Measurements from ENCODE around the gene HDGF. TPM values are rescaled to one million over a fixed set of nuclear protein-coding genes. Genes with fewer than 3 reads are reported as not detected.

The HDGF gene
- total and polyA plus RNA-seq, 9 of the 15 experiments (the other 6 are each of a cell fraction or from before 2014, with no cell fraction given), result 38.8 to 601 (median 400) TPM

DNA sequence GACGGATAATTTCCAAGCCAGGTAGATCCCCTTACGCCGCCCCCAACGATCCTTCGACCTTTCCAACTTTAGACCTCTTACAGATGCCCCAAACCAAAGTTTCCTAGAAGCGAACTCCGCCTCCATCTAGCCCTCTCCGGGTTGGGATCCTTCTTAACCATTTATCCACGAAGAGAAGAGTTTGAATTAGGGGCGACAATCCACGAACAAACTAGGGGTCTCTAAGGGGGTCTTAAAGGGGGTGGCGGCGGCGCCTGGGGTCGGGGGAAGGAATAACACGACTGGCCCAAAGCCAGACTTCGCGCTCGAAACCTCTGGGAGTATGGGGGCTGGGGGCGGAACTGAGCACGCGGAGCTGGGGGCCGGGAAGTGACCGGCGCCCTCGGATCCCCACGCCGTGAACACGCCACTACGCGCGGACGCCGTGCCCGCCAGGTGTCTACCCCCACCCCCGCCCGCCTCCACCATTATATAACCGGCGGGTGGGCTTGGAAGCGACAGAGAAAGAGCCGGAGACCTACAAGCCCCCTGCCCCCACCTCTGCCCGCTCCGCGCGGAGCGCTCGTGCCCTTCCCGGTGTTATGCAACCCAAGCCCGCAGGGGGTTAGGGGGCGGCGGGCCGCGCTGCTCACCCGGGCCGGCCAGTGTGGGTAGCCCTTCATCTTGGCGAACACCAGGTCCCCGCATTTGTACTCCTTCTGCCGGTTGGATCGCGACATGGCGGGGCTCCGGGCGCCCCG, 594 bp downstream of the HDGF start (continued):
- TF ChIP-seq ZBTB1 (CRISPR knock-in tag; IDR thresholded peaks at IDR 0.05; ENCODE audit: borderline replicate concordance, low read depth) (0 out of 2 replicates have a peak, but pooled peaks have one; percentile 38), RERE (CRISPR knock-in tag; IDR thresholded peaks at IDR 0.05; ENCODE audit: borderline replicate concordance) (no peak), TEAD2 (tag; IDR thresholded peaks at IDR 0.05) (no peak), EWSR1 (IDR thresholded peaks at IDR 0.05; ENCODE audit: borderline replicate concordance, low read depth, partially characterized antibody) (no peak), PCBP1 (IDR thresholded peaks at IDR 0.05; ENCODE audit: low read depth, low read length, poor library complexity, severe bottlenecking) (no peak), NCOA2 (IDR thresholded peaks at IDR 0.05; ENCODE audit: partially characterized antibody in 2 of 2) (no peak), CREM (IDR thresholded peaks at IDR 0.05; ENCODE audit: low read depth) (peak; percentile 8; the same call in 1 of the 2 replicates), PTTG1 (tag; IDR thresholded peaks at IDR 0.05; ENCODE audit: low read depth) (no peak), U2AF1 (optimal IDR thresholded peaks at IDR 0.05; ENCODE audit: low read depth, low read length) (no peak), KLF10 (CRISPR knock-in tag; IDR thresholded peaks at IDR 0.05) (no peak), HDAC3 (IDR thresholded peaks at IDR 0.05; ENCODE audit: borderline replicate concordance, partially characterized antibody) (no peak), SMAD2 (IDR thresholded peaks at IDR 0.05; ENCODE audit: low read depth, low read length) (no peak), SRSF1 (IDR thresholded peaks at IDR 0.05; ENCODE audit: low read depth, low read length) (no peak), HDAC6 (IDR thresholded peaks at IDR 0.05; ENCODE audit: low read depth, low read length) (no peak), FOXJ2 (tag; IDR thresholded peaks at IDR 0.05) (no peak), ZNF3 (CRISPR knock-in tag; IDR thresholded peaks at IDR 0.05) (no peak)
- TF ChIP-seq, protein P1, sequence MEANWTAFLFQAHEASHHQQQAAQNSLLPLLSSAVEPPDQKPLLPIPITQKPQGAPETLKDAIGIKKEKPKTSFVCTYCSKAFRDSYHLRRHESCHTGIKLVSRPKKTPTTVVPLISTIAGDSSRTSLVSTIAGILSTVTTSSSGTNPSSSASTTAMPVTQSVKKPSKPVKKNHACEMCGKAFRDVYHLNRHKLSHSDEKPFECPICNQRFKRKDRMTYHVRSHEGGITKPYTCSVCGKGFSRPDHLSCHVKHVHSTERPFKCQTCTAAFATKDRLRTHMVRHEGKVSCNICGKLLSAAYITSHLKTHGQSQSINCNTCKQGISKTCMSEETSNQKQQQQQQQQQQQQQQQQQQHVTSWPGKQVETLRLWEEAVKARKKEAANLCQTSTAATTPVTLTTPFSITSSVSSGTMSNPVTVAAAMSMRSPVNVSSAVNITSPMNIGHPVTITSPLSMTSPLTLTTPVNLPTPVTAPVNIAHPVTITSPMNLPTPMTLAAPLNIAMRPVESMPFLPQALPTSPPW (CRISPR knock-in tag; IDR thresholded peaks at IDR 0.05), result no peak
- TF ChIP-seq, protein P2, sequence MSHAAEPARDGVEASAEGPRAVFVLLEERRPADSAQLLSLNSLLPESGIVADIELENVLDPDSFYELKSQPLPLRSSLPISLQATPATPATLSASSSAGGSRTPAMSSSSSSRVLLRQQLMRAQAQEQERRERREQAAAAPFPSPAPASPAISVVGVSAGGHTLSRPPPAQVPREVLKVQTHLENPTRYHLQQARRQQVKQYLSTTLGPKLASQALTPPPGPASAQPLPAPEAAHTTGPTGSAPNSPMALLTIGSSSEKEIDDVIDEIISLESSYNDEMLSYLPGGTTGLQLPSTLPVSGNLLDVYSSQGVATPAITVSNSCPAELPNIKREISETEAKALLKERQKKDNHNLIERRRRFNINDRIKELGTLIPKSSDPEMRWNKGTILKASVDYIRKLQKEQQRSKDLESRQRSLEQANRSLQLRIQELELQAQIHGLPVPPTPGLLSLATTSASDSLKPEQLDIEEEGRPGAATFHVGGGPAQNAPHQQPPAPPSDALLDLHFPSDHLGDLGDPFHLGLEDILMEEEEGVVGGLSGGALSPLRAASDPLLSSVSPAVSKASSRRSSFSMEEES (CRISPR knock-in tag; IDR thresholded peaks at IDR 0.05), result no peak

All from K562 (cell line).